Activated T-cell treated with anti-CD3 and anti-CD28 coated beads, Interleukin-2, amount 50 U/mL, for 24 hours (primary cell): ENCODE measurements around the gene TRPM7.
"Not testable (repeated sequence)": the region's sequence is repeated elsewhere in the genome, so short reads cannot be mapped to it uniquely, and the experiment has no call there.

ENCODE experiments used
- DNase-seq: peaks from one replicate; pipeline ENCODE4 v3.0.0-alpha.2; 2020
- H3K27ac Mint-ChIP-seq: 2 replicates; pipeline ENCODE4 v1.8.0; 2020; ENCODE audit warnings: mild to moderate bottlenecking, mixed read lengths
- H3K27me3 Mint-ChIP-seq: 2 replicates; pipeline ENCODE4 v1.8.0; 2020; ENCODE audit warnings: mixed read lengths
- H3K36me3 Mint-ChIP-seq: 2 replicates; pipeline ENCODE4 v1.8.0; 2020; ENCODE audit warnings: low read depth, mixed read lengths
- H3K4me1 Mint-ChIP-seq: 2 replicates; pipeline ENCODE4 v1.8.0; 2020; ENCODE audit warnings: low read depth, mixed read lengths
- H3K4me3 Mint-ChIP-seq: 2 replicates; pipeline ENCODE4 v1.8.0; 2020; ENCODE audit warnings: mild to moderate bottlenecking, moderate library complexity, mixed read lengths
- H3K9me3 Mint-ChIP-seq: 2 replicates; pipeline ENCODE4 v1.8.0; 2020; ENCODE audit warnings: mixed read lengths

TRPM7 gene

GRCh38 chr15:50628421-50628820 is 58.2 kb downstream of the TRPM7 start:
- Mint-ChIP-seq H3K27me3 (no peaks in the 10 kb centered on the region), H3K27ac (peak overlapping the region; percentile 31), H3K36me3 (peaks cover 90% of the 10 kb centered on the region), H3K4me1 (peaks cover 19% of the 10 kb centered on the region), H3K9me3 (no peaks in the 10 kb centered on the region), H3K4me3 (no peak overlapping the region)
- no peak for DNase-seq

GRCh38 chr15:50627351-50628055 is 59.1 kb downstream of the TRPM7 start:
- Mint-ChIP-seq H3K4me1 (peaks cover 17% of the 10 kb centered on the region), H3K4me3 (no peak overlapping the region), H3K27me3 (no peaks in the 10 kb centered on the region), H3K36me3 (peaks cover 88% of the 10 kb centered on the region), H3K27ac (peak overlapping the region; percentile 73), H3K9me3 (no peaks in the 10 kb centered on the region)
- no peak for DNase-seq

GRCh38 chr15:50624616-50625168 is 61.9 kb downstream of the TRPM7 start:
- no peak for DNase-seq
- H3K4me1 Mint-ChIP-seq: peaks cover 17% of the 10 kb centered on the region
- no peak overlapping the region for H3K4me3 Mint-ChIP-seq
- peaks cover 87% of the 10 kb centered on the region for H3K36me3 Mint-ChIP-seq
- peak overlapping the region; percentile 44 for H3K27ac Mint-ChIP-seq
- H3K9me3 Mint-ChIP-seq: no peaks in the 10 kb centered on the region
- no peaks in the 10 kb centered on the region for H3K27me3 Mint-ChIP-seq

DNA sequence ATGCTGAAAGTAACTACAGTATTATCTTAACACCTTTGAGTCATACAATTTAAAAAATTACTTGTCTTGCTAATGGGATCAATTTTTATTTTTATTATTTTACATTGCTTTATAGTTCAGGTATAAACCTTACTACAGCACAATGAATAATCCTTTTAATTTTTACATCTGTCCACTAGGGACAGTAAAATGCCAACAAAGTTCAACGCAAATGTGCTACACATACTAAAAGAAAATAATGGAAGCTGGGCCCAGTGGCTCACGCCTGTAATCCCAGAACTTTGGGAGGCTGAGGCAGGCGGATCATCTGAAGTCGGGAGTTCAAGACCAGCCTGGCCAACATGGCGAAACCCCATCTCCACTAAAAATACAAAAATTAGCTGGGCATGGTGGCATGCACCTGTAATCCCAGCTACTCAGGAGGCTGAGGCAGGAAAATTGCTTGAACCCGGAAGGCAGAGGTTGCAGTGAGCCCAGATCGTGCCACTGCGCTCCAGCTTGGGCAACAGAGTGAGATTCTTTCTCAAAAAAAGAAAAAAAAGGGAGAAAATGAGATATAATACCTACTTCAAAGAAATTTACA is 64.1 kb downstream of the TRPM7 start:
- not testable (repeated sequence) for H3K4me1 Mint-ChIP-seq, H3K9me3 Mint-ChIP-seq, H3K27ac Mint-ChIP-seq, H3K27me3 Mint-ChIP-seq, DNase-seq, H3K4me3 Mint-ChIP-seq
- H3K36me3 Mint-ChIP-seq: peaks cover 81% of the 10 kb centered on the region

DNA sequence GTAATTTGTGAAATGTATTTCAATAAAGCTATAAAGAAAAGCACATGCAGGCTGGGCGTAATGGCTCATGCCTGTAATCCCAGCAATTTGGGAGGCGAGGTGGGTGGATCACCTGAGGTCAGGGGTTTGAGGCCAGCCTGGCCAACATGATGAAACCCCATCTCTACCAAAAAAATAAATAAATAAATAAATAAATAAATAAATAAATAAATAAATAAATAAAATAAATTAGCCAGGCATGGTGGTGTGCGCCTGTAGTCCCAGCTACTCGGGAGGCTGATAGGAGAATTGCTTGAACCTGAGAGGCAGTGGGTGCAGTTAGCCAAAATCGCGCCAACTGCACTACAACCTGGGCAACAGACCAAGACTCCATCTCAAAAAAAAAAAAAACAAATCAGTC is 69.6 kb downstream of the TRPM7 start:
- H3K9me3 Mint-ChIP-seq, H3K4me3 Mint-ChIP-seq, H3K27ac Mint-ChIP-seq, DNase-seq, H3K4me1 Mint-ChIP-seq, H3K27me3 Mint-ChIP-seq: not testable (repeated sequence)
- H3K36me3 Mint-ChIP-seq: peaks cover 70% of the 10 kb centered on the region

- not testable (repeated sequence) for H3K4me3 Mint-ChIP-seq, H3K27me3 Mint-ChIP-seq, H3K27ac Mint-ChIP-seq, DNase-seq, H3K9me3 Mint-ChIP-seq, H3K4me1 Mint-ChIP-seq
- H3K36me3 Mint-ChIP-seq: peaks cover 70% of the 10 kb centered on the region
These were observed 70.0 kb downstream of the TRPM7 start for GRCh38 chr15:50616554-50616953.

- Mint-ChIP-seq H3K9me3 (no peaks in the 10 kb centered on the region), H3K36me3 (peaks cover 71% of the 10 kb centered on the region), H3K27me3 (no peaks in the 10 kb centered on the region), H3K27ac (no peak overlapping the region), H3K4me3 (no peak overlapping the region), H3K4me1 (no peaks in the 10 kb centered on the region)
- DNase-seq: no peak
These were observed 73.0 kb downstream of the TRPM7 start for GRCh38 chr15:50613600-50613999.

GRCh38 chr15:50607129-50607528 is 79.5 kb downstream of the TRPM7 start:
- Mint-ChIP-seq H3K36me3 (peaks cover 93% of the 10 kb centered on the region), H3K9me3 (no peaks in the 10 kb centered on the region), H3K4me3 (no peak overlapping the region), H3K27ac (no peak overlapping the region), H3K27me3 (no peaks in the 10 kb centered on the region), H3K4me1 (no peaks in the 10 kb centered on the region)
- DNase-seq: no peak

- H3K27me3 Mint-ChIP-seq: no peaks in the 10 kb centered on the region
- H3K36me3 Mint-ChIP-seq: peaks cover 82% of the 10 kb centered on the region
- no peak overlapping the region for H3K4me3 Mint-ChIP-seq
- H3K4me1 Mint-ChIP-seq: no peaks in the 10 kb centered on the region
- no peak for DNase-seq
- no peak overlapping the region for H3K27ac Mint-ChIP-seq
- no peaks in the 10 kb centered on the region for H3K9me3 Mint-ChIP-seq
These were observed 81.1 kb downstream of the TRPM7 start for GRCh38 chr15:50605462-50605861.

GRCh38 chr15:50602028-50602427 is 84.6 kb downstream of the TRPM7 start:
- not testable (repeated sequence) for H3K27me3 Mint-ChIP-seq, H3K4me3 Mint-ChIP-seq, H3K9me3 Mint-ChIP-seq, DNase-seq, H3K27ac Mint-ChIP-seq, H3K4me1 Mint-ChIP-seq
- peaks cover 82% of the 10 kb centered on the region for H3K36me3 Mint-ChIP-seq

GRCh38 chr15:50594311-50594710 is 92.3 kb downstream of the TRPM7 start:
- Mint-ChIP-seq H3K4me3 (no peak overlapping the region), H3K27ac (no peak overlapping the region), H3K36me3 (peaks cover 87% of the 10 kb centered on the region), H3K27me3 (no peaks in the 10 kb centered on the region), H3K4me1 (no peaks in the 10 kb centered on the region), H3K9me3 (no peaks in the 10 kb centered on the region)
- DNase-seq: no peak

GRCh38 chr15:50593761-50594160 is 92.8 kb downstream of the TRPM7 start:
- Mint-ChIP-seq H3K4me1 (no peaks in the 10 kb centered on the region), H3K4me3 (no peak overlapping the region), H3K27me3 (no peaks in the 10 kb centered on the region), H3K36me3 (peaks cover 85% of the 10 kb centered on the region), H3K27ac (peak overlapping the region; percentile 3), H3K9me3 (no peaks in the 10 kb centered on the region)
- no peak for DNase-seq

DNA sequence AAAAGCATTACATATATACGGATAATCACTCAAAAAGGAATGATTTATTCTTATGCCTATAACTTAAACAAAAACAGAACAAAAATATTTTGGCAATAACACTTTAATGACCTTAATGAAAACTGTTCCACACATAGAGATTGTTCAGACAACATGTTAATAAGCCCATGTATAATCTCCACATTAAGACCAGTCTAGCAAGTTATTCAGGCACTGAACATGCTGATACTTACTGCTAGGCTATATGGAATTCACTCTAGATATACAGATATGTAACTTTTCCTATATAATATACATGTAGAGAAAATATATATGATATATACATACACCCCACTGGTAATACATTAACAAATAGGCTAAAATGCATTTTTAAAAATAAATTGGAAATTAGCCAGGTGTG is 96.3 kb downstream of the TRPM7 start:
- Mint-ChIP-seq H3K9me3 (no peaks in the 10 kb centered on the region), H3K4me1 (no peaks in the 10 kb centered on the region), H3K27me3 (no peaks in the 10 kb centered on the region), H3K4me3 (no peak overlapping the region), H3K36me3 (peaks cover 86% of the 10 kb centered on the region), H3K27ac (no peak overlapping the region)
- no peak for DNase-seq

- Mint-ChIP-seq H3K27ac (peak overlapping the region; percentile 60), H3K4me1 (peaks cover 4% of the 10 kb centered on the region), H3K9me3 (no peaks in the 10 kb centered on the region), H3K36me3 (peaks cover 85% of the 10 kb centered on the region), H3K27me3 (no peaks in the 10 kb centered on the region), H3K4me3 (no peak overlapping the region)
- no peak for DNase-seq
These were observed 109.1 kb downstream of the TRPM7 start for GRCh38 chr15:50577492-50577891.

DNA sequence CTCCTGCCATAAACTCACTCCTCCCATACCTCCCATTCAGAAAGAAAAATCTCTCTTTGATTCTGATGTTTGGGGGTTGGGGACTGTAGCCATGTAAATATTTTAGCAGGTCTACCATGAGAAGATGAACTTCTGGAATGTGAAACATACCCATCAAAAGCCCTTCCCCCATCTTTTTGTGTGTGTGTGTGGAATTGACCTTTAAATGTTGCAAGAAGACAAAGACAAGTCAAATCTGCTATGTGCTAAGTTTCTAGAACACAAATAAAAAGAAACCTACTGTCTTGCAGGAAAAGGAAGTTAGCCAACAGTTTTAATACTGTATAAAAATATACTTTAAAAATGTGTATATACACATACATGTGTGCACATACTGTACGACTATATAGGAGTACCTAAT is 110.4 kb downstream of the TRPM7 start:
- Mint-ChIP-seq H3K9me3 (no peaks in the 10 kb centered on the region), H3K4me1 (peaks cover 4% of the 10 kb centered on the region), H3K4me3 (no peak overlapping the region), H3K27ac (no peak overlapping the region), H3K36me3 (peaks cover 85% of the 10 kb centered on the region), H3K27me3 (no peaks in the 10 kb centered on the region)
- no peak for DNase-seq
